Tibial nerve (tissue), 4 donors: Measurements from ENCODE around the gene IQGAP2.
"Not testable (repeated sequence)": the region's sequence is repeated elsewhere in the genome, so short reads cannot be mapped to it uniquely, and the experiment has no call there.

Experiments
- CTCF ChIP-seq, 5 experiments: fragments of 200-600 bp in 3 of 5; fragments of 450-650 bp in 2 of 5; sonication (generic) in 3 of 5; IDR thresholded peaks; one replicate each; pipeline ENCODE4 v1.5.1; 2016 to 2019; ENCODE audit warnings: antibody characterized with exemption in 5 of 5, mild to moderate bottlenecking in 3 of 5, moderate library complexity in 2 of 5
- EP300 ChIP-seq, 2 donors: sonication (generic); formaldehyde crosslinking; IDR thresholded peaks; one replicate each; pipeline ENCODE4 v1.6.1; 2017; ENCODE audit warnings: antibody characterized with exemption in 2 of 2, mild to moderate bottlenecking in 1 of 2
- POLR2A ChIP-seq, 2 donors: fragments of 450-650 bp; IDR thresholded peaks; one replicate each; pipeline ENCODE4 v1.6.1; 2017; ENCODE audit warnings: antibody characterized with exemption in 2 of 2, mild to moderate bottlenecking in 2 of 2, moderate library complexity in 2 of 2

- not testable (repeated sequence) for TF ChIP-seq POLR2A, CTCF, EP300 (IDR thresholded peaks at IDR 0.05)
Measured at GRCh38 chr5:76428550-76428949, 25.5 kb downstream of the IQGAP2 start.
